SIG-M5 treated with dmso at 0.1 percent for 504 hours (cell line): ENCODE data around the gene RPL15.
A peak's percentile ranks its signal among the peaks of the same experiment; 100 is the strongest.
"Not testable (repeated sequence)": the region's sequence is repeated elsewhere in the genome, so short reads cannot be mapped to it uniquely, and the experiment has no call there.

Source experiments
- DNase-seq: peaks from one replicate; lab custom pipeline; 2025; ENCODE audit not compliant: unreplicated experiment; lab: John Stamatoyannopoulos, UW

RPL15 gene

DNA sequence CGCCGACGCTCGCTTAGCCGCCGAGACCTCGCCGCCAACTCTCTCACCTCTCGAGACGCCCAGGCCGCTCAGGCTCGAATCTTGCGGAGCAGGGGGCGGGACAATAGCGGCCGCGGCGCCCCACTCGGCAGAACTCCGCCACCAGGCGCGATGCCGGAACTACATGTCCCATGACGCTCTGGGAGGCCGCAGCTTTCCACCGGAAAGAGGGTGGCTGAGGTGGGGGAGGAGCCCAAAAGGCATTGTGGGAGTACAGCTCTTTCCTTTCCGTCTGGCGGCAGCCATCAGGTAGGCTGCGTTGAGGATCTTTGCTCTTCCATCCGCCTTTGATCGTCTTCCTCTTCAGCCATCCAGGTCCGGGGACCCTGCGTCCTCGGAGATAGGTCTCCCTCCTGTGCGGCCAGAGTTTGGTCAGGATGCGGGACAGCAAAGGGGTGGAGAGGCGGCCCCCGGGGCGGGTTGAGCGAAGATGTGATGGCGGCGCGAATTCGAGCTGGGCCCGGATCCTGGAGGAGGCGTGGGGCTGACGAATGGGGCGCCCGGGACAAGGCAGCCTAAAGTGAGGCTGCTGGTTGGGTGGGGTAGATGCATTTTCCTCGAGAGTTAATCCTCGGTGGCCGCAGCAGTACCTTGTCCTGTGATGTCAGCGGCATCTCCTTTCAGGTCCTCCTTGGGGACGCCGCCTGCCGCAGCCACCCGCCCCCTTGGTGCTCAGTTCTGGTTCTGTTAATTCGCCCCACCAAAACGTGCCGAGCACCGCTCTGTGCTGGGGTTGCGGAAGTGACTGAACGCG is at the start of gene RPL15, which contains the start of gene NKIRAS1:
TSS of gene RPL15 (plus strand) at position 247 of the 793 bp plus-strand sequence. CDS start 728 bp downstream, outside the sequence.
TSS of gene NKIRAS1 (minus strand) at position 105 of the 793 bp plus-strand sequence. CDS start 6,086 bp downstream, outside the sequence.
- peak; percentile 97 for DNase-seq

DNA sequence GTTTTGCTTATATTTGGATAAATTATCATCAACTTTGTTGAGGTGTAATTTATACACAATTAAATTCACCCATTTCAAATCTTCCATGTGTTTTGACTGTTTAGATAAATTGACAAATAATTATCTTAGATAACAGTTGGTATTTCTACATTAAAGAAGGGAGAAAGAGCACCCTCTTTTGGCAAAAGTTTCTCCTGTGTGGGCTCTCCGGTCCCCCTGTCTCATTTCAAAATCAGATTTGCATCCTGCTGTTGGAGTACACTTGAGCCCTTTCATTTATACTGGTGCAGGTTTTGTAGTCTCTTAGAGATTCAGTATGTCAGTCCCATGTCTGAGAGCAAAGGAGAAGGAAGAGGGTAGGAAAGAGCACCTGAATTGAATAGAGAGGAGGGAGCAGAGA is 49.5 kb upstream of the RPL15 start:
- DNase-seq, result no peak

DNA sequence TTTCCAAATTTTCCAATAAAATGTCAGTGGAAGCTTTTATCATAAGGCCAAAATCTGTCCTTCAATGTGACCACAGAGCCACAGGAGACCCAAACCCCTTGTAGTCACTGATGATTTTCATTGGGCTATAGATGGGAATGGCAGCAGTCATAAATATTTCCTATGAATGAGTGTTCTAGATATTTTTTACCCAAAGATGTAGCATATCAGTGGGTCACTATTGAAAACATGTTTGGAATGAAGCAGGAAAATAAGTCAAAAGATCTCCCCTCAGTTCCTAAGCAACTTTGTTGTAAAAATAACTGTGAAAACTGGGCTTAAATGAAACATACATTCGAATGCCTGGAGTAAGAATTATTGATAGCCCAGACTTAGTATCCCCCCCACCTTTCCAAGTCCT is 49.1 kb upstream of the RPL15 start:
- DNase-seq, result no peak

DNA sequence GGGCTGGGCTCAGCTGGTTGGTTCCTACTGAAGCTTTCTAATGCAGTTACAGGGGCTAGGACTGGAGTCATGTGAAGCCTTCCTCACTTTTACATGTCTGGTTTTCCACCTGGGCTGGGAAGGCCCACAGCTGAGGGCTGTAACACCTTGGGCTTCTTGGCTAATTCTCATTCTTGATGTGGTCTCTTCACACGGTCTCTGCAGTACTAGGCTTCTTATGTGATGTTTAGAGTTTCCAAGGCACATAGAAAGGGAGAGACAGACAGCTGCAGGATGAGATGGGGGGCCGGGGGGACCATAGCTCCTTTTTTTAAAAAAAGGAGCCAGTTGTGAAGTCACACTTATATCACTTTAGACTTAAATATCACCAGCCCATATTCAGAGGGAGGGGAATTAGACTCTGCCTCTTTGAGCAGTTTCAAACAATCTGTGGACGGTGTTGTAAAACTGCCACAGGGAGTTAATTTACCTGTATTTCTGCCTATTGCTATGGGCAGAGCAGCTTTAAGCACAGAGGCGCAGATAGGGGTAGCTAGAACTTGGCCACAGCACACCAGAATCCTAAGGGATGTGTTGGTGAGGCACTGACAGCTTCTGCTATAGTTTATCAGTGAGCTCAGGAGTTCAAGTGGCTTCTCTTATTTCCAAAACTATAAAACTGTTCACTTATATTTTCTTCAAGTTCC is 46.8 kb upstream of the RPL15 start:
- no peak for DNase-seq

DNA sequence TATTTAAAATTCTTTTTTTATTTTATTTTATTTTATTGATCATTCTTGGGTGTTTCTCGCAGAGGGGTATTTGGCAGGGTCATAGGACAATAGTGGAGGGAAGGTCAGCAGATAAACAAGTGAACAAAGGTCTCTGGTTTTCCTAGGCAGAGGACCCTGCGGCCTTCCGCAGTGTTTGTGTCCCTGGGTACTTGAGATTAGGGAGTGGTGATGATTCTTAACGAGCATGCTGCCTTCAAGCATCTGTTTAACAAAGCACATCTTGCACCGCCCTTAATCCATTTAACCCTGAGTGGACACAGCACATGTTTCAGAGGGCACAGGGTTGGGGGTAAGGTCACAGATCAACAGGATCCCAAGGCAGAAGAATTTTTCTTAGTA is 46.3 kb upstream of the RPL15 start:
- DNase-seq, result not testable (repeated sequence)

DNA sequence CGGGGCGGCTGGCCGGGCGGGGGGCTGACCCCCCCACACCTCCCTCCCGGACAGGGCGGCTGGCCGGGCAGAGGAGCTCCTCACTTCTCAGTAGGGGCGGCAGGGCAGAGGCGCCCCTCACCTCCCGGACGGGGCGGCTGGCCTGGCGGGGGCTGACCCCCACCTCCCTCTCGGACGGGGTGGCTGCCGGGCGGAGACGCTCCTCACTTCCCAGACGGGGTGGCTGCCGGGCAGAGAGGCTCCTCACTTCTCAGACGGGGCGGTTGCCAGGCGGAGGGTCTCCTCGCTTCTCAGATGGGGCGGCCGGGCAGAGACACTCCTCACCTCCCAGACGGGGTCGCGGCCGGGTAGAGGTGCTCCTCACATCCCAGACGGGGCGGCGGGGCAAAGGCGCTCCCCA is 45.6 kb upstream of the RPL15 start:
- not testable (repeated sequence) for DNase-seq

DNA sequence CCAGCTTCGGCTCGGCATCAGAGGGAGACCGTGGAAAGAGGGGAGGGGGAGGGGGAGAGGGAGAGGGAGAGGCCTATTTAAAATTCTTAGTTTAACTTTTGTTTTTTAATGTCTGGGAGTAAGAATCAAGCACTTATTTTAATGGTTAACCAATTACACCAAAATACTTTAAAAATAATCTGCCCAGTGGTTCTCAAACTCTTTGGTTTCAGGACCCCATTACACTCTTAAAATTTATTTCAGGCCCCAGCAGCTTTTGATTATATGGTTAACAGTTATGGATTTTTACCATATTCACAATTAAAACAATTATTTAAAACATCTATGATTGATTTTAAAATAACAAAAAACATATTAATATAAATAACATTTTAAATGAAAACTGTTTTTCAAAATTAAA is 44.6 kb upstream of the RPL15 start:
- no peak for DNase-seq

DNA sequence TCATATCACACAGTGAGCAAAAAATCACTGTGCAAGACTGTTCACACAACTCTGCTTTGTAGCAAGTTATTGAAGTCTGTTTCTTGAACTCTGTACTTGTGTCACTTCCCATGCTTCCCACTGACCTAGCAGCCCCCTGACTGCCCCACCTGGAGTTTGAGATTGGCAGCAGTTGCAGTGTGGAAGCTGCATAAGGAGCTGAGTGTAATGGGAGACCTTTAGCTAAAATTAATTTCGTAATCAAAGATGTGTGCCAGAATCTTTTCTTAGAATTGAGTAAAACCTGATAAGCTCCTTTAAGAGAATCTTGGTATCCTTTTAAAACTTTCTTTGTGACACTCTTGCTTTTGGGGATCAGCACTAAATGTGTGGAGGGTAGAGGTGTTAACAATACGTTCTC is 43.0 kb upstream of the RPL15 start:
- no peak for DNase-seq

DNA sequence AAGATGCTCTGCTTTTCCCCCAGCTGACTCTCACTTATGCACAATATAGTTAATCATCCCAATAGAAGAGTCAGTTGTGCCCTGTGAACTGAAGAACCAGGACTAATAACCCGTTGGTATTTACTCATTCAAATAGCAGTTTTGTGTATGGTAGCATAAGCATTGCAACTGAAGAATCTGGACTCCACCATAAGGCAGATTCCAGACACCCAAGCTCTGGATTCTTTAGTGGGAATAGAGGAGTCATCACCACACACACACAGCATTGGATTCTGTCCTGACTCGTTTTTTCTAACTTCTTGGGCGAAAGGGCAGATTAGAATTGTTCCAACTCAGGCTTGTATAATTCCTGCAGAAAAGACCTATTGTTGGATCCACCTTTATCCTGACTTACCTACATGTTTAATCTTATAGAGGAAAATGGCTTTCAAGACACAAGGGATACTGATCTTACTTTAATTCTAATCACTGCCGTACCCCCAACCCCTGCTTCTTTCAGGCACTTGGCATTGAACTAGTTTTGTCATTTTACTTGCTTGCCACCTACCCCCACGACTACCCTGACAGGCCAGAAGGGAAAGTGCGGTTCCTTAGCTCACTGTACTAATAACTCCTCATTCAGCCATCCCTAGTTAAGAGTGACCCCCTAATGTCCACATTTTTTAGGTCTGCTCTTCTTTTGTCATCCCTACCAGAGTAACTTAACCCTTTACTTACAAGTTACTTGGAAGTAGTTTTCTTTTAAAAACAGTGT is 42.4 kb upstream of the RPL15 start:
- no peak for DNase-seq

DNA sequence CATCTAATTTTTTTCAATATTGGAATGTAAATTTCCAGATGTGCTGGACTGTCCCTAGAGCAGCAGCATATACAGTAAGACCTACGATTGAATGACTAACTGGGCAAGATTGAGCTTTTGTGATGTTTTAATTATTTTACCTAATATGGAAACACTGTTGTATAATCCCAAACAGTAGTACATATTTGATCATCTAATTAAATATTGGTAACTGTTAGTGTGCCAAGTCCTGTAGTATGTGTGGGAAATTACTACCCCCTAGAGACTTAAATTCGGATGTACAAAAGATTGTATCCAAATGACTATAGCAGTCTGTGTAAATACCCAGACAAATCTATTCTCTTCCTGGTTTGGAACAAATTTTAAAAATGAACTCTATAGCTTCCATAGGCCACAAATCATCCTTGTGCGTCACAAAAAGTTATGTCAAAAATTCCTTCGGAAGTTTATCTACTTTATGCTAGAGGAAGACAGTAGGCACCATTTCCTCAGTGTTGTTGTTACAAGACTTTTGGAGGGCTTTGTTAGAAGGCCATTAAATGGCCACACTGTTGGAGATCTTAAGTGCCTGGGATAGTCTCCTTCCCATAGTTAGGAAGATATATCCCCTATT is 41.7 kb upstream of the RPL15 start:
- DNase-seq, result no peak

DNA sequence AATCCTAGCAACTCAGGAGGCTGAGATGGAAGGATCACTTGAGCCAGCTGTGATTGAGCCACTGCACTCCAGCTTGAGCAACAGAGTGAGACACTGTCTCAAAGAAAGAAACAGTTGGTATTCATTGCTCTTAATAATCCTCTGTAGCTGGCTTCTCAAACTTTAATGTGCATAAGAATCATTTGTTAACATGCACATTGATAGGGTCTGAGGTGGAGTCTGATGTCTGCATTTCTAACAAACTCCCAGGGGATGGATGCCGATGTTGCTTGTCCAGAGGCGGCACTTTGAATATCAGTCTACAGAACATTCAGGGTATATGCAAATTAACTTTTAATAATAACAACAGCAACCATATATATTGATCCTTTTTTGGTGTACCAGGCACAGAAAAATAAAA is 40.0 kb upstream of the RPL15 start:
- DNase-seq, result no peak

DNA sequence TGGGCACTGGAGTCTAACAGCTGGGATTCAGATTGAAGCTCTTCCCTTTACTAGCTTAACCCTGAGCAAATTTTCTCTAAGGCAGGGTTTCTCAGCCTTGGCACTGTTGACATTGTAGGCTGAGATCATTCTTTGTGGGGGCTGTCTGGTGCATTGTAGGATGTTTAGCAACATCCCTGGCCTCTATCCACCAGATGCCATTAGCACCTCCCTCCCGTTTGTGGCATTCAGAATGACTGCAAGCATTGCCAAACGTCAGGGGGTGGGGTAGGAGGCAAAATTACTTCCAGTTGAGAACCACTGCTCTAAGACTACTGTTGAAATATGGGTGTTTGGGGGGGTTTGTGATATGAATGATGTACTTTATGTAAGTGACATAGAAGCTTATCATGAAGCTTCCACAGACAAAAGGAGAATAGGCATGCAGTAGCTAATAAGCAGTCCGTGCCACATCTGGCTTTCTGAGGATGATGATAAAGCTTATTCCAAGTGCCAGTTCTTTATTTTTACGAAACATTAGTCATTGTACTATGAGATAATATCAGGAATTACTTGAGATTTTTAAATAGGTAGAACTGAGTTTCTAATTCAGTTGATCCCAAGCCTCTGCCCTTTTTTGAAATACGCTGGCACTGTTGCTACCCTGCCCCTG is 39.5 kb upstream of the RPL15 start:
- peak; percentile 90 for DNase-seq

DNA sequence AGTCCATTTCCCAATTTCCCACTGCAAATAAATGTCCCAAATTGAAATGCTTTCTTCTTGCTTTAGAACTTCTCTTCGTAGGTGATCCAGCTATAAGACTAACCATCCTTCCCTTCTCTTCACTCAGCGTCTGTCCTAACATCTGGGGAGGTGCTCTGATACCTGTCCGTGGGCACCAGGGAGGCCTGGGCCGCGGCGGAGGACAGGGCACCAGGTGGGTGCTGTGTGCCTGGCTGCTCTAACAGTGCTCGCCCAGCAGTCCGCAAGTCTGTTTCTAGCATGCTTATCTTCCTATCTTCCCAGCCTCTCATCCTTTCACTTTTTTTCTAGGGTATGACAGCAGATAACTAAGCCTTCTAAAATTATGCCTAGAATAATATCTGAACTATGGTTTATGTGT is 37.4 kb upstream of the RPL15 start:
- DNase-seq, result no peak

DNA sequence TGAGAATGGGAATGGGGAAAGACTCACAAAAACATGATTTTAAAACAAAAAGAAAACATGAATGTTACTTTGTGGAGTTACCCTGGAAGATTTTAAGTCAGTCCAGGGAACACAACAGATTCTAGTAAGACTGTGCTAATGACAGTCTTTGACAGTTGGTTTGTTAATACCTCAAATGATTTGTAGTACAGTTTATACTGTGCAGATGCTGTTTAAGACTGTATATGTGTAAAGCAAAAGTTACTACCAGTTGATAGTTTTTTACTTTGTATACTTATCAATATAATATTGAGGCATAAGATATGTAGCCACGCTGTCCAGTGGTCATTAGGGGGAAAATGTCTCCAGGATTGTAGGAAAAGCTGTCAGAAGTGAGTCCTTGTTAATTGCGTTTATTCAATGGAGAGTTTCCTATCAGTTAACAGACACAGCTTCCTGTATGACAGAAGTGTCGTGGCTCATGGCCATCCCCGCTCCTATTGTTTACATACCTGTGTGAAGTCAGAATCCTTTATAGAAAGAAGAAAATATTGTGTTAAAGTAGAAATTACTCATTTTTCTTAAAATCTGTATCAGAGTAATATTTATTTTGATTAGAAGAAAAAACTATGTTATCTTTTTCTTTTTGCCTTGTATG is 36.1 kb upstream of the RPL15 start:
- DNase-seq, result no peak

DNA sequence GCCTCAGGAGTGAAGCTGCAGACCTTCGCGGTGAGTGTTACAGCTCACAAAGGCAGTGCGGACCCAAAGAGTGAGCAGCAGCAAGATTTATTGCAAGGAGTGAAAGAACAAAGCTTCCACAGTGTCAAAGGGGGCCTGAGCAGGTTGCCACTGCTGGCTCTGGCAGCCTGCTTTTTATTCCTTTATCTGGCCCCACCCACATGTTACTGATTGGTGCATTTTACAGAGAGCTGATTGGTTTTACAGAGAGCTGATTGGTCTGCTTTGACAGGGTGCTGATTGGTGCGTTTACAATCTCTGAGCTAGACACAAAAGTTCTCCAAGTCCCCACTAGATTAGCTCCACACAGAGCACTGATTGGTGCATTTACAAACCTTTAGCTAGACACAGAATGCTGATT is 34.9 kb upstream of the RPL15 start:
- DNase-seq, result not testable (repeated sequence)

DNA sequence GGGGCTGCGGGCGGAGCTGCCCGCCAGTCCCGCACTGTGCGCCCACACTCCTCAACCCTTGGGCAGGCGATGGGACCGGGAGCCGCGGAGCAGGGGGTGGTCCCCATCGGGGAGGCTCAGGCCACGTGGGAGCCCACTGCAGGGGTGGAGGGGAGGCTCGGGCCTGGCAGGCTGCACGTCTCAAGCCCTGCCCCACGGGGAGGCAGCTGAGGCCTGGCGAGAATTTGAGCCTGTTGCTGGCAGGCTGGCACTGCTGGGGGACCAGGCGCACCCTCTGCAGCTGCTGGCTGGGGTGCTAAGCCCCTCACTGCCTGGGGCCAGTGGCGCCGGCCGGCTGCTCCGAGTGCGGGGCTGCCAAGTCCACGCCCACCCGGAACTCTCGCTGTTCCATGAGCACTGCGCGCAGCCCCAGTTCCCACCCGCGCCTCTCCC is 34.4 kb upstream of the RPL15 start:
- no peak for DNase-seq

DNA sequence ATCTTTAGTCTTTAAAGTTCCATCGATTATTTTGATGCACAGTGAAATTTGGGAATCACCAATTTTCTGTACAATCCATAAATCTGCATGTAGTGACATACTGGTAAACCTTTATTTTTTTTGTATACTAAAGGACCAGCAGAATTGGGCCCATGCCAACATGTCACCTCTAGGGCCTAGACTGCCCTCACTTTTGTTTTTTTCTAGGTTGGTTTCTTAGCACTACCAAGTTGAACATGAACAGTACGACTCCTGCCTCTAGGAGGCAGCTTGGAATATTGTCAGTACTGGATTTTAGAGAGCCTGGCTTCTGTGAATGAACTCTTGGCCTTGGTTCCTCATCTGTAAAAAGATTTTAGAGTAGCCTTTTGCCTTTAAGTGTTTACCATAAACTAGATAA is 32.5 kb upstream of the RPL15 start:
- DNase-seq, result no peak

DNA sequence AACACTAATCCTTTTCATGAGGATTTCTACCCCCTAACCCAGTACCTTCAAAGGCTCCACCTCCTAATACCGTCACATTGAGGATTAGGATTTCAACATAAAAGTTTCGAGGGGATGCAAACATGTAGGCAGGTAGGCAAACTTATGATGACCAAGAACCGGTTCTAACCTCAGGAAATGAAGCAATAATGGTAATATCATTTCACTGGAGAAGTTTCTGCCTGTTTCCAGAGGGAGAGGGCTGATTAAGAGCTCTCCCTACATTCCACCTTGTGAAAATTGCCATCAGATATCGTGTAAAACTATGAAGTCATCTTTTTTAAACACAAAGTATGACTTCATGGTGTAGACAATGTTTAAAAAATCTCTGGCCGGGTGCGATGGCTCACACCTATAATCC is 31.7 kb upstream of the RPL15 start:
- no peak for DNase-seq

DNA sequence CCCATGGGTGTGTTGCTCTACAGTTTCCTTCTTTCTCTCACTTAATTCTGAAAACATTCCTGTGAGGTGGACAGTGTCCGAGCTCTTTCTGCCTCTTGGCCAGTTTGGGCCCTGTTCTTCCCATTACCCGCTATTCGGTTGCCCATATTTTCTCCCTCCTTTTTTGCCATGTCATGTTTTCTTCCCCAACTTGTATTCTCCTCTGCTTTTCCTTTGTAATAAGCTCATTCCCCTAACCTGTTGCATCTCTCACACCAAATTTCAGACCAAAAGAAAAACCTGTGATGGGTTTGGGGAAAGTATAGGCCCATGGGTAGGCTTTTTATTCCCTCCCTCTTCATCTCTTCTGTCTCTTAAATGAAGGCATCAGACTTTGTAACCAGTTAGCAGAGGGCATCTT is 30.6 kb upstream of the RPL15 start:
- DNase-seq, result no peak

DNA sequence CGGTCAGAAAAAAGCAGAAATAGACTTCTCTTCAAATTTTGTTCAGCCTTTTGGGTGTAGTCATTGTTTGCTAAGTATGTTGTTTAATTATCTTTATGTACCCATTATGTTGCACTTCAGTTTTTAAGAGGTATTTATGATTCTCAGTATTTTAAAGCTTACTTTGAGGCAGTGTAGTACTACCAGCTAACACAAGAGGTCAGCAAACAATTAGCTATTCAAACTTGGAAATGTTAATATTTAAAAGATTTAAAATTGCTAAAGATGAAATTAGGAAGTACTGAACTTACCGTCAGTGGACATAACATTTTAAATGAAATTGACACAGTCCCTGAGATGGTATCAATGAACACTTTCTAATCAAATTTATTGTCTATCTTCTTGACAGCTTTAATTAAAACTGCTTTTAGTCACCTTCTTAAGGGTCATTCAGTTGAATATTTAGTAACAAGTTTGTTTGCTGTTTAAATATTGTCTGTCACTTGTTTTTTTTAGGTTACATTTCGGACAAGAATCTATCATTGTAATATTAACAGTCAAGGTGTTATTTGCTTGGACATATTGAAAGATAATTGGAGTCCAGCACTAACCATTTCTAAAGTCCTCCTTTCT is 28.2 kb upstream of the RPL15 start:
- peak; percentile 13 for DNase-seq
